ENCODE results near the gene SETBP1. TPM values are rescaled to one million over a fixed set of nuclear protein-coding genes. Genes with fewer than 3 reads are reported as not detected.

SETBP1 gene
- total RNA-seq, 4 donors from 2014 or later, result 7.8 to 16.6 (median 11.7) TPM

- no peak for TF ChIP-seq CTCF (IDR thresholded peaks at IDR 0.05)
- no peak for TF ChIP-seq POLR2A (IDR thresholded peaks at IDR 0.05)
- no peak overlapping the region for H3K4me3 ChIP-seq (ENCODE audit: low read depth, poor library complexity, severe bottlenecking)
- intact Hi-C loops (cut with DNase I; ENCODE audit: low total_unique reads), result no loop called here
- no peak for DNase-seq (ENCODE audit: low spot score in 2 of 2)
These were observed 254.8 kb downstream of the SETBP1 start for GRCh38 chr18:44935455-44935854.

GRCh38 chr18:44936485-44936884 lies 255.8 kb downstream of the SETBP1 start:
- 78 to 89% methylated on average over 6 of the region's 6 CpGs for WGBS, 2 donors
- DNase-seq (ENCODE audit: low spot score in 2 of 2), result no peak
- intact Hi-C loops (cut with DNase I; ENCODE audit: low total_unique reads), result no loop called here
- TF ChIP-seq CTCF (IDR thresholded peaks at IDR 0.05) (no peak), POLR2A (IDR thresholded peaks at IDR 0.05) (no peak)
- H3K4me3 ChIP-seq (ENCODE audit: low read depth, poor library complexity, severe bottlenecking), result no peak overlapping the region

GRCh38 chr18:44937960-44938719 lies 257.5 kb downstream of the SETBP1 start:
- no peak for DNase-seq (ENCODE audit: low spot score in 2 of 2)
- no peak for TF ChIP-seq CTCF (IDR thresholded peaks at IDR 0.05)
- TF ChIP-seq POLR2A (IDR thresholded peaks at IDR 0.05), result no peak
- WGBS, 2 donors, result 45 to 48% methylated on average over 12 of the region's 12 CpGs
- H3K4me3 ChIP-seq (ENCODE audit: low read depth, poor library complexity, severe bottlenecking), result no peak overlapping the region
- intact Hi-C loops (cut with DNase I; ENCODE audit: low total_unique reads), result no loop called here

- no peak for TF ChIP-seq POLR2A (IDR thresholded peaks at IDR 0.05)
- no peak for TF ChIP-seq CTCF (IDR thresholded peaks at IDR 0.05)
- H3K4me3 ChIP-seq (ENCODE audit: low read depth, poor library complexity, severe bottlenecking), result no peak overlapping the region
- no peak for DNase-seq (ENCODE audit: low spot score in 2 of 2)
- WGBS, 2 donors, result 64 to 74% methylated on average over 5 of the region's 5 CpGs
- intact Hi-C loops (cut with DNase I; ENCODE audit: low total_unique reads), result no loop called here
These were observed 258.3 kb downstream of the SETBP1 start for GRCh38 chr18:44938720-44939665.

GRCh38 chr18:44941516-44941915 lies 260.8 kb downstream of the SETBP1 start:
- WGBS, 2 donors, result 90 to 92% methylated on average over 3 of the region's 3 CpGs
- no peak overlapping the region for H3K4me3 ChIP-seq (ENCODE audit: low read depth, poor library complexity, severe bottlenecking)
- intact Hi-C loops (cut with DNase I; ENCODE audit: low total_unique reads), result no loop called here
- no peak for TF ChIP-seq CTCF (IDR thresholded peaks at IDR 0.05)
- no peak for TF ChIP-seq POLR2A (IDR thresholded peaks at IDR 0.05)
- no peak for DNase-seq (ENCODE audit: low spot score in 2 of 2)

Data from lower leg skin (tissue), 4 donors.